COLO668 (cell line): ENCODE measurements around the gene LANCL1.

ENCODE experiments used
- DNase-seq: peaks from one replicate; lab custom pipeline; 2025; ENCODE audit not compliant: unreplicated experiment; lab: John Stamatoyannopoulos, UW

Gene LANCL1

DNA sequence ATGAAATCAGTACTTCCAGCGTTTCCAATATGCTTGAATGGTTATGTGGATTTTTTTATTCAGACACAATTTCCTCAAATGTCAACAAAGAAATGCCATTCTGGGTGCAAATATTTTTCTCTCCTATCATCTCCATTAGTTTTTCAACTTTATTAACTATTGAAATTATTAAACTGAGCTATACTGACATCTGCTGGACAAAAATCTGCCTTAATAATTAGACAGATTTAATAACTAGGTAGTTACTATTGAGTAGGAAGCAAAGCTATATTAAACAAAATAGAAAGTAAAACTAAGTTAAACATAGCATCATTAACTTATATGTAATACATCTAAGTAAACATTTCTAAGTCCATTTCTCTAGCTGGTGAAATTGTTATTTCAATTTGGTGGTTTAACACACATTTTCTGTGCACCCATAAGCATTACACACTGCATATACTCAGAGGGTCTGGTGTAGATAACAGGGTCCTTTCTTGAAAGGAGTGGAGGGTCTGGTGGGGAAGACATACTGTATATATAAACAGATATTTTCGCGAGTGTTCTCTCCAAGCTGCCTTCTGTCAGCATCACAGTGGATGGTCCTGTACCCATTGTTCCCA is 77.0 kb downstream of the LANCL1 start:
- no peak for DNase-seq

- DNase-seq = no peak
These were observed 84.1 kb downstream of the LANCL1 start for GRCh38 chr2:210392469-210392881.

DNA sequence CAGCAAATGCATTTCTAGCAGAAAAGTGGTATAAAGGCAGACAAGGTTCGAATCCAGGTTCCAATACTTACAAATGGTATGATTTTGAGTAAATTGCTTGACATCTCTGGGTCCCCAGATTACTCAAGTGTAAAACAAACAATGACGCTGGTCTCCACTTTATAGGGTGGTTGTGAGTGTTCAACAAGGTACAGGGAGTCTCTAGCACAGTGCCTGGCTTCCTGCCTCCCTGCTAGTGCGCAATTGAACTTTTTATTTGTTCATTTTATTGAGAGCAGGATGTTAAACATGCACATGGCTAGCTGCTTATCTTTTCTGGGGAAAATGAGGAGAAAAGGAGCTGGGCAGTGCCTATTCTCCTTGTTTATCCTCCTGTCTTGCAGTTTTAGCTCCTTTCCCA is 86.7 kb downstream of the LANCL1 start:
- DNase-seq = no peak

- no peak for DNase-seq
These were observed 88.4 kb downstream of the LANCL1 start for GRCh38 chr2:210388148-210388547.

DNA sequence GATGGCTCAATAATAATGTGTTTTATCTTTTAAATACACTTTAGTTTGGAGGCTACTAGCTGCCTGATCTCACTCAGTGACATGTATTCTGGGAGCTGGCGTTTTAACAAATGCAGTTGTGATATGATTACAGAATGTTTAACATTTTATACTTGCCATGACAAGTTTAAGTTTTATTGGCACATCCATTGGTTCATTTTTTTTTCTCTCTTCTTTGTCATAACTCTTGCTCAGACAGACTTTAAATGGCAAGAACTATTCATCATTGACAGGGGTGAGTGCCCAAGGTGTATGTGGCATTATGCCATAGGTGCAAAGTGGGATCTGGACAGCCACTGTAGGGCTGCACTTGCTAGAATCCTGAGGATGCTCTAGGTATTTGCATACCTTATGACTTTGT is 89.5 kb downstream of the LANCL1 start:
- no peak for DNase-seq
